Measurements from ENCODE around the gene EGR4.

EGR4 gene

DNA sequence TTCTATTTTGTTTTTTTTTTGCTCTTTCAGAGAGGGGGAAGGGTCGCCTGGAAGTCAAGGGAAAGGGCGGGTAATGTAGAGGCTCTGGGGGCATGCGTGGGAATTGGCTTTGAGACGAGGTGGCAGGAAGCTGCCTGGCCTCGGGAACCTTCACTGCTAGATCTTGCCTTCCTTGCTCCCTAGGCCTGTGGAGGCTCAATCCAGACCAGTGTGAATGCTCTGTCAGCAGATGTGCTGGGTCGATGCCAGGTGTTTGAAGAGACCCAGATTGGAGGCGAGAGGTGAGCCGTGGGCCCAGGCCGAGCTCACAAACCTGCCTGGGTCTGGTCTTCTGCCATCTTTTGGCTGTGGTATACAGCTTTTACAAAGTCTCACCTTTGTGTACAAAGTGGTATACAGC, 43.7 kb downstream of the EGR4 start:
- DNase-seq (ENCODE audit: low read depth), result no peak
- TF ChIP-seq, protein P1, sequence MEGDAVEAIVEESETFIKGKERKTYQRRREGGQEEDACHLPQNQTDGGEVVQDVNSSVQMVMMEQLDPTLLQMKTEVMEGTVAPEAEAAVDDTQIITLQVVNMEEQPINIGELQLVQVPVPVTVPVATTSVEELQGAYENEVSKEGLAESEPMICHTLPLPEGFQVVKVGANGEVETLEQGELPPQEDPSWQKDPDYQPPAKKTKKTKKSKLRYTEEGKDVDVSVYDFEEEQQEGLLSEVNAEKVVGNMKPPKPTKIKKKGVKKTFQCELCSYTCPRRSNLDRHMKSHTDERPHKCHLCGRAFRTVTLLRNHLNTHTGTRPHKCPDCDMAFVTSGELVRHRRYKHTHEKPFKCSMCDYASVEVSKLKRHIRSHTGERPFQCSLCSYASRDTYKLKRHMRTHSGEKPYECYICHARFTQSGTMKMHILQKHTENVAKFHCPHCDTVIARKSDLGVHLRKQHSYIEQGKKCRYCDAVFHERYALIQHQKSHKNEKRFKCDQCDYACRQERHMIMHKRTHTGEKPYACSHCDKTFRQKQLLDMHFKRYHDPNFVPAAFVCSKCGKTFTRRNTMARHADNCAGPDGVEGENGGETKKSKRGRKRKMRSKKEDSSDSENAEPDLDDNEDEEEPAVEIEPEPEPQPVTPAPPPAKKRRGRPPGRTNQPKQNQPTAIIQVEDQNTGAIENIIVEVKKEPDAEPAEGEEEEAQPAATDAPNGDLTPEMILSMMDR (conservative IDR thresholded peaks at IDR 0.05; ENCODE audit: low read depth, low read length), result no peak
- no peak overlapping the region for H3K4me3 ChIP-seq (ENCODE audit: low read length)

DNA sequence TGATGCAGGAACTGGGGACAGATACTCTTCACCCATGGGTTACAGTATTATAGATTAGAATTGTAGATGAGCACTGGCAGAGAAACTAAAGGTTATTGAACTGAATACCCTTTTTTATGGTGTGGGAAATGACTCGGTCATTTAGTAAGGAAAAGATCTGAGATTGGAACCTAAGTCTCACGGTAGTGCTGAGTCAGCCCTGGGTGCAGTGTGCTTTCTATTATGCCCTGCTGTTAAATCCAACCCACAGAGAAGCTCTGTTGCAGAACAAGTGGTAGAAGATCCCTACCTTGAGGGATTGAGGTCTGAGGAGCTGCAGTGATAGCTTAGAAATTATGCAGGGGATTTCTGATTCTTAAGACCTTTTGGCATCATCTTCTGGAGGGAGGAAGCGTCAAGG, 46.5 kb downstream of the EGR4 start:
- no peak for DNase-seq (ENCODE audit: low read depth)
- no peak overlapping the region for H3K4me3 ChIP-seq (ENCODE audit: low read length)
- TF ChIP-seq, protein P1 (conservative IDR thresholded peaks at IDR 0.05; ENCODE audit: low read depth, low read length), result no peak

DNA sequence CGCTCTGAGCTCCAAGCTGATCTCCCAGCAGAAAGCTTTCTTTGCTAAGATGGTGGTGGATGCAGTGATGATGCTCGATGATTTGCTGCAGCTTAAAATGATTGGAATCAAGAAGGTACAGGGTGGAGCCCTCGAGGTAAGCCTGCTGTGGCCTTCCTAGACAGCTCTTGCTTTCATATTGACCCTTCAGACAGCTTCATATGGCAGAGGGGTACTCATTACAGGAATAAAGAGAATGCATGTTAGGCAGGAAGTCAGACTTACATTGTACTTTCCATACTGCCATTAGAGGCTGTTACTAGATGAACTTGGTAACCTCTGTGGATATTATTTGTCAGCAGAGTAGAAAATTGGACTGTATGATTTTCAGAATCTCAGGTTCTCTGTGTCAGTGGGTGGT, 48.8 kb downstream of the EGR4 start:
- TF ChIP-seq, protein P1 (conservative IDR thresholded peaks at IDR 0.05; ENCODE audit: low read depth, low read length), result no peak
- DNase-seq (ENCODE audit: low read depth), result no peak
- no peak overlapping the region for H3K4me3 ChIP-seq (ENCODE audit: low read length)

DNA sequence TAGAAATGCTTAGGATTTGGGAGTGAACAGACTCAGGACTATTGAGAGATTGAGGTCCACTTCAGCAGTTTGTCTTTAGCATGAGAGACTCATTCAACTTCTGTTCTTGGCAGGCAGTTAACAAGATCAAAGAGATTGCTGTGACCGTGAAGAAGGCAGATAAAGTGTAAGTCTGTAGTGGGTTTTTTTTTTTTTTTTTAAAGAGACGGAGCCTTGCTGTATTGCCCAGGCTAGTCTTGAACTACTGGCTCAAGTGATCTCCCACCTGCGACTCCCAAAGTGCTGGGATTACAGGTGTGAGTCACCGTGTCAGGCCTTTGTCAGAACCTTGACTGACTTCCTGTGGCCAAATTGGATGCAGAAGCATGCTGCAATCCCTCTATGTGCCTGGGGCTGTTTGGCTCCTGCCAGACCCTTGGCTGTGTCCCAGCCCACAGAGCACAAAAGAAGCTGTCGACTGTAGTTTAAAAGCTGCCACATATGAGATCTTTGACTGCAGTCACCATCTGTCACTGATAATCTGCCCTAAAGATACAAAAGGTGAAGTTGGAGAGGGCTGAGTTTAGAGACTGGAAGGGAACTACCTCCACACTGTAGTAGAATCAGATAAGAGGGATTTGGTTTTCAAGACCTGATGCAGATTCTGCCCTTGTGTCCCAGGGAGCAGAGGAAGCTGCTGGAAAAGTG, 49.3 kb downstream of the EGR4 start:
- H3K4me3 ChIP-seq (ENCODE audit: low read length), result no peak overlapping the region
- peak; percentile 3 for DNase-seq (ENCODE audit: low read depth)
- TF ChIP-seq, protein P1 (conservative IDR thresholded peaks at IDR 0.05; ENCODE audit: low read depth, low read length), result no peak
